ENCODE data around the gene SULT4A1. TPM values are rescaled to one million over a fixed set of nuclear protein-coding genes. Genes with fewer than 3 reads are reported as not detected.

The SULT4A1 gene
- total RNA-seq, 1 donor from 2014 or later, result 5.9 TPM

- Histone ChIP-seq H3K36me3 (ENCODE audit: insufficient read depth, low read length) (no peaks in the 10 kb centered on the region), H3K9me3 (ENCODE audit: insufficient read depth, low read depth, low read length) (no peaks in the 10 kb centered on the region), H3K27ac (ENCODE audit: low read depth, low read length) (no peak overlapping the region), H3K27me3 (ENCODE audit: insufficient read depth, low read length) (peaks cover 4% of the 10 kb centered on the region), H2AFZ (ENCODE audit: low read depth, low read length) (no peak overlapping the region), H3K4me2 (ENCODE audit: low read length) (no peak overlapping the region), H3K79me2 (ENCODE audit: insufficient read depth, low read length) (no peaks in the 10 kb centered on the region), H3K9ac (ENCODE audit: low read length) (no peak overlapping the region), H3K4me1 (ENCODE audit: insufficient read depth, low read length) (no peaks in the 10 kb centered on the region), H3K4me3 (ENCODE audit: insufficient read depth, low read depth, low read length) (no peak overlapping the region), H4K20me1 (ENCODE audit: insufficient read depth, low read length) (peaks cover 55% of the 10 kb centered on the region)
- Mint-ChIP-seq H3K4me3 (ENCODE audit: unreplicated experiment) (no peak overlapping the region), H3K9me3 (ENCODE audit: unreplicated experiment) (peaks cover 3% of the 10 kb centered on the region), H3K27ac (ENCODE audit: unreplicated experiment) (no peak overlapping the region), H3K36me3 (ENCODE audit: low read depth, unreplicated experiment) (peaks cover 4% of the 10 kb centered on the region), H3K27me3 (ENCODE audit: low read depth, unreplicated experiment) (peaks cover 13% of the 10 kb centered on the region), H3K4me1 (ENCODE audit: low read depth, unreplicated experiment) (no peaks in the 10 kb centered on the region)
- no peak for DNase-seq (ENCODE audit: low read depth)
- no peak for TF ChIP-seq EZH2 (IDR thresholded peaks at IDR 0.05; ENCODE audit: insufficient read depth, low read length)
- TF ChIP-seq, protein P1, sequence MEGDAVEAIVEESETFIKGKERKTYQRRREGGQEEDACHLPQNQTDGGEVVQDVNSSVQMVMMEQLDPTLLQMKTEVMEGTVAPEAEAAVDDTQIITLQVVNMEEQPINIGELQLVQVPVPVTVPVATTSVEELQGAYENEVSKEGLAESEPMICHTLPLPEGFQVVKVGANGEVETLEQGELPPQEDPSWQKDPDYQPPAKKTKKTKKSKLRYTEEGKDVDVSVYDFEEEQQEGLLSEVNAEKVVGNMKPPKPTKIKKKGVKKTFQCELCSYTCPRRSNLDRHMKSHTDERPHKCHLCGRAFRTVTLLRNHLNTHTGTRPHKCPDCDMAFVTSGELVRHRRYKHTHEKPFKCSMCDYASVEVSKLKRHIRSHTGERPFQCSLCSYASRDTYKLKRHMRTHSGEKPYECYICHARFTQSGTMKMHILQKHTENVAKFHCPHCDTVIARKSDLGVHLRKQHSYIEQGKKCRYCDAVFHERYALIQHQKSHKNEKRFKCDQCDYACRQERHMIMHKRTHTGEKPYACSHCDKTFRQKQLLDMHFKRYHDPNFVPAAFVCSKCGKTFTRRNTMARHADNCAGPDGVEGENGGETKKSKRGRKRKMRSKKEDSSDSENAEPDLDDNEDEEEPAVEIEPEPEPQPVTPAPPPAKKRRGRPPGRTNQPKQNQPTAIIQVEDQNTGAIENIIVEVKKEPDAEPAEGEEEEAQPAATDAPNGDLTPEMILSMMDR (IDR thresholded peaks at IDR 0.05; ENCODE audit: insufficient read depth, low read depth, low read length), result no peak
- FAIRE-seq, result no peak
These were observed 8.9 kb downstream of the SULT4A1 start for GRCh38 chr22:43853328-43853931.

DNA sequence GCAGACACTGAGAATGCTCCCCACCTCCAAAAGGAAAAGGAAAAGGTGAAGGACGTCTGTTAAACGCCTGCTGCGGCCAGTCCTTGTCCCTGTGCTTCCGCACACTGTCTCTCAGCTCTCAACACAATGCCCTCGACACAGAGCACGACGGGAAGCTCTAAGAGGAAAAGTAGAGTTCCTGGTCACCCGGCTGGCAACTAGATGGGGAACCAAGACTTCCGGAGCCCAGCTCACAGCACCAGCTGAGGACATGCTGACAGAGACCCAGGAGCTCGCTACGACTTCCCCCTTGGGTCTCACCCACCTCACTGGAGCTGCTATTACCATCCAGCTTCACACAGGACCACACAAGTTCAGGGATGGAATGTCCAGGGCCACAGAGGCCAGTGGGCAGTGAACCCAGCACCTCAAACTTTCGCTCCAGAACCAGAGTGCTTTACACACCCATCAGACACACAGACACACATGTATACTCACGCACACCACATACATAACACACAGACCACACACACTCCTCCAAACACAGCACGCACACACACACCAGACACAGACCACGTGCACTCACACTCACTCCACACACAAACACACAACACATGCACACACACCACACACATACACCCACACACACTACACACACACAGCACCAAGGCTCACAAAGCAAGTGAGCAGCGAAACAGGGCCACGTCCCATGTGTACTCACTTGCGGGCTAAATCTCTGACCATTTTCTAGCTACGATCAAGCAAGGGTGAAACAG is 9.6 kb downstream of the SULT4A1 start:
- H3K36me3 ChIP-seq (ENCODE audit: insufficient read depth, low read length), result no peaks in the 10 kb centered on the region
- no peak overlapping the region for H3K4me3 Mint-ChIP-seq (ENCODE audit: unreplicated experiment)
- FAIRE-seq, result no peak

More for the DNA sequence above, 9.6 kb downstream of the SULT4A1 start:
- Histone ChIP-seq H4K20me1 (ENCODE audit: insufficient read depth, low read length) (peaks cover 54% of the 10 kb centered on the region), H3K27ac (ENCODE audit: low read depth, low read length) (no peak overlapping the region), H3K4me3 (ENCODE audit: insufficient read depth, low read depth, low read length) (no peak overlapping the region), H3K9me3 (ENCODE audit: insufficient read depth, low read depth, low read length) (no peaks in the 10 kb centered on the region), H3K4me1 (ENCODE audit: insufficient read depth, low read length) (no peaks in the 10 kb centered on the region), H3K9ac (ENCODE audit: low read length) (no peak overlapping the region), H3K27me3 (ENCODE audit: insufficient read depth, low read length) (peaks cover 4% of the 10 kb centered on the region), H3K4me2 (ENCODE audit: low read length) (no peak overlapping the region), H3K79me2 (ENCODE audit: insufficient read depth, low read length) (no peaks in the 10 kb centered on the region), H2AFZ (ENCODE audit: low read depth, low read length) (no peak overlapping the region)
- peaks cover 4% of the 10 kb centered on the region for H3K36me3 Mint-ChIP-seq (ENCODE audit: low read depth, unreplicated experiment)
- TF ChIP-seq, protein P1 (IDR thresholded peaks at IDR 0.05; ENCODE audit: insufficient read depth, low read depth, low read length), result no peak
- TF ChIP-seq EZH2 (IDR thresholded peaks at IDR 0.05; ENCODE audit: insufficient read depth, low read length), result no peak
- peaks cover 3% of the 10 kb centered on the region for H3K9me3 Mint-ChIP-seq (ENCODE audit: unreplicated experiment)
- H3K27me3 Mint-ChIP-seq (ENCODE audit: low read depth, unreplicated experiment), result peaks cover 13% of the 10 kb centered on the region
- no peak for DNase-seq (ENCODE audit: low read depth)
- H3K27ac Mint-ChIP-seq (ENCODE audit: unreplicated experiment), result no peak overlapping the region
- no peaks in the 10 kb centered on the region for H3K4me1 Mint-ChIP-seq (ENCODE audit: low read depth, unreplicated experiment)
